ENCODE results near the gene FBXO10. TPM values are rescaled to one million over a fixed set of nuclear protein-coding genes. Genes with fewer than 3 reads are reported as not detected.

The FBXO10 gene
- total and polyA plus RNA-seq, 2 of the 8 experiments (the other 6 are each of a cell fraction or from before 2014, with no cell fraction given), result 13.1 to 13.9 TPM

GRCh38 chr9:37538099-37538498, 38.1 kb downstream of the FBXO10 start:
- 97% methylated on average over 7 of the region's 7 CpGs; no CpG with 5 or more reads in 1 of the 2 experiments for WGBS, 2 experiments (ENCODE audit: extremely low coverage in 1 of 2, insufficient coverage in 1 of 2, insufficient read length in 1 of 2, insufficient replicate concordance in 2 of 2, low coverage in 1 of 2, low lambda C conversion rate in 2 of 2, missing lambda C conversion rate in 1 of 2)

More at GRCh38 chr9:37538099-37538498, 38.1 kb downstream of the FBXO10 start:
- Histone ChIP-seq H4K8ac (ENCODE audit: extremely low read depth, insufficient read depth, low read length) (no peak overlapping the region), H3K23ac (ENCODE audit: insufficient read length) (no peak overlapping the region), H3K79me2 (ENCODE audit: control insufficient read depth in 1 of 2, insufficient read depth in 2 of 2, low read length in 2 of 2) (no peaks in the 10 kb centered on the region), H3K4me1 (replicated peaks in 1 of 4; ENCODE audit: control insufficient read depth in 3 of 4, insufficient read depth in 4 of 4, low read length in 3 of 4) (no peaks in the 10 kb centered on the region), H3K27me3 (replicated peaks in 1 of 4; ENCODE audit: control insufficient read depth in 3 of 4, extremely low read depth in 1 of 4, insufficient read depth in 3 of 4, low read length in 3 of 4) (no peaks in the 10 kb centered on the region), H2BK120ac (replicated peaks; ENCODE audit: low read depth, low read length) (no peak overlapping the region), H3K9ac (replicated peaks in 1 of 4; ENCODE audit: extremely low read depth in 1 of 4, low read depth in 3 of 4, low read length in 3 of 4) (no peak overlapping the region), H3K4me2 (ENCODE audit: insufficient read depth in 1 of 2, low read depth in 2 of 2, low read length in 2 of 2) (no peak overlapping the region), H3K4ac (replicated peaks; ENCODE audit: insufficient read length, low read depth, low read length) (no peak overlapping the region), H3K4me3 (ENCODE audit: extremely low read depth in 1 of 4, insufficient read depth in 2 of 4, low read depth in 3 of 4, low read length in 4 of 4) (no peak overlapping the region), H3K14ac (ENCODE audit: insufficient read length) (no peak overlapping the region), H2AK5ac (ENCODE audit: low read depth, low read length) (no peak overlapping the region), H2BK15ac (ENCODE audit: low read length) (no peak overlapping the region), H4K91ac (replicated peaks; ENCODE audit: insufficient read length, low read length) (no peak overlapping the region), H3K36me3 (ENCODE audit: control insufficient read depth in 2 of 4, insufficient read depth in 4 of 4, low read length in 3 of 4) (peaks cover 6 to 28% (median 14%) of the 10 kb centered on the region in 4 experiments; a peak in 6 of 8 replicates), H2BK20ac (ENCODE audit: low read length) (no peak overlapping the region), H3K79me1 (ENCODE audit: low read depth, low read length) (no peaks in the 10 kb centered on the region), H4K20me1 (replicated peaks in 1 of 2; ENCODE audit: control insufficient read depth in 1 of 2, insufficient read depth in 2 of 2, low read length in 2 of 2) (peaks cover 0 to 5% of the 10 kb centered on the region in 2 experiments), H2AFZ (ENCODE audit: low read length) (no peak overlapping the region), H3K27ac (ENCODE audit: low read depth, low read length) (no peak overlapping the region), H2BK5ac (ENCODE audit: low read depth, low read length) (no peak overlapping the region), H2BK12ac (ENCODE audit: low read depth, low read length) (no peak overlapping the region), H3K9me3 (ENCODE audit: insufficient read depth in 2 of 2, low read depth in 1 of 2, low read length in 1 of 2) (no peaks in the 10 kb centered on the region), H3K56ac (replicated peaks; ENCODE audit: insufficient read length, low read depth, low read length) (no peak overlapping the region), H3K18ac (ENCODE audit: extremely low read depth, low read length) (no peak overlapping the region), H3K23me2 (ENCODE audit: low read depth, low read length) (no peaks in the 10 kb centered on the region), H4K5ac (ENCODE audit: insufficient read length, low read depth, low read length) (no peak overlapping the region)
- FAIRE-seq, result no peak
- ChIA-PET POLR2A (ENCODE audit: partially characterized antibody) (interaction anchor here (0.6 kb wide), 1 partner anchor 62 kb away, joined by 4 read pairs; no protein-coding TSS in a partner anchor), CTCF (ENCODE audit: partially characterized antibody) (interaction anchor here (0.7 to 1.6 kb wide), 5 partner anchors 10 to 60 kb away, joined by 3 to 4 read pairs (median 3); no protein-coding TSS in a partner anchor)
- no peak for DNase-seq (ENCODE audit: low read depth in 1 of 2, low spot score in 2 of 2)
- TF ChIP-seq GTF2F1 (IDR thresholded peaks at IDR 0.05; ENCODE audit: borderline replicate concordance, low read depth, low read length) (no peak), RXRA (IDR thresholded peaks at IDR 0.05; ENCODE audit: insufficient read depth, low read depth, low read length) (no peak)
